H9 (cell line): ENCODE results near the gene LRCOL1. TPM values are rescaled to one million over a fixed set of nuclear protein-coding genes. Genes with fewer than 3 reads are reported as not detected.

ENCODE experiments used
- DNase-seq: peaks from one replicate; pipeline ENCODE4 v3.0.0-alpha.2; 2017
- H2AFZ ChIP-seq: one replicate; pipeline ENCODE4 v1.6.1; 2013; ENCODE audit warnings: mild to moderate bottlenecking, low read length, control low read depth, moderate library complexity
- H2AK5ac ChIP-seq: 2 replicates; pipeline ENCODE4 v1.6.1; 2013; ENCODE audit warnings: low read length, control low read depth, mixed read lengths; ENCODE audit not compliant: insufficient read length
- H2BK120ac ChIP-seq: one replicate; pipeline ENCODE4 v1.6.1; 2013; ENCODE audit warnings: low read depth, mild to moderate bottlenecking, low read length, control low read depth, inconsistent platforms; ENCODE audit not compliant: poor library complexity, severe bottlenecking
- H2BK12ac ChIP-seq: 2 replicates; pipeline ENCODE4 v1.6.1; 2013; ENCODE audit warnings: low read length, control low read depth, mixed read lengths, low read depth; ENCODE audit not compliant: insufficient read length
- H2BK15ac ChIP-seq: 2 replicates; pipeline ENCODE4 v1.6.1; 2013; ENCODE audit warnings: low read depth, low read length, control low read depth
- H2BK20ac ChIP-seq: one replicate; pipeline ENCODE4 v1.6.1; 2013; ENCODE audit warnings: low read depth, mild to moderate bottlenecking, low read length, control low read depth, inconsistent platforms; ENCODE audit not compliant: poor library complexity, severe bottlenecking
- H2BK5ac ChIP-seq: 2 replicates; pipeline ENCODE4 v1.6.1; 2013; ENCODE audit warnings: low read length, control low read depth, mixed read lengths; ENCODE audit not compliant: insufficient read length
- H3K14ac ChIP-seq: 2 replicates; pipeline ENCODE4 v1.6.1; 2013; ENCODE audit warnings: low read length, control low read depth; ENCODE audit not compliant: insufficient read depth
- H3K18ac ChIP-seq: 2 replicates; pipeline ENCODE4 v1.6.1; 2013; ENCODE audit warnings: low read depth, mild to moderate bottlenecking, mixed read lengths, low read length, control low read depth; ENCODE audit not compliant: insufficient read length
- H3K23ac ChIP-seq: 2 replicates; pipeline ENCODE4 v1.6.1; 2013; ENCODE audit warnings: low read length, control low read depth, mixed read lengths, low read depth; ENCODE audit not compliant: insufficient read length
- H3K23me2 ChIP-seq: 2 replicates; pipeline ENCODE4 v1.6.1; 2013; ENCODE audit warnings: low read depth, mild to moderate bottlenecking, mixed read lengths, low read length, control low read depth; ENCODE audit not compliant: insufficient read length, poor library complexity, severe bottlenecking
- H3K27ac ChIP-seq: 2 replicates; pipeline ENCODE4 v1.5.1; 2013; ENCODE audit warnings: low read length, control low read depth, mixed read lengths, low read depth; ENCODE audit not compliant: insufficient read length
- H3K27me3 ChIP-seq: 2 replicates; pipeline ENCODE4 v1.6.1; 2013; ENCODE audit warnings: low read length, control low read depth, inconsistent platforms; ENCODE audit not compliant: insufficient read depth
- H3K4ac ChIP-seq: 2 replicates; pipeline ENCODE4 v1.6.1; 2013; ENCODE audit warnings: low read depth, mild to moderate bottlenecking, control low read depth, inconsistent platforms, low read length, moderate library complexity
- H3K4me1 ChIP-seq: 2 replicates; pipeline ENCODE4 v1.6.1; 2013; ENCODE audit warnings: low read length, control low read depth, inconsistent platforms; ENCODE audit not compliant: insufficient read depth
- H3K4me2 ChIP-seq: 2 replicates; pipeline ENCODE4 v1.6.1; 2013; ENCODE audit warnings: low read length, control low read depth, mixed read lengths; ENCODE audit not compliant: insufficient read length, insufficient read depth
- H3K56ac ChIP-seq: 2 replicates; pipeline ENCODE4 v1.6.1; 2013; ENCODE audit warnings: low read depth, mild to moderate bottlenecking, mixed read lengths, low read length, control low read depth; ENCODE audit not compliant: insufficient read length
- H3K79me1 ChIP-seq: 2 replicates; pipeline ENCODE4 v1.6.1; 2013; ENCODE audit warnings: low read depth, mild to moderate bottlenecking, moderate library complexity, low read length, control low read depth, inconsistent platforms; ENCODE audit not compliant: insufficient read depth, poor library complexity, severe bottlenecking
- H3K79me2 ChIP-seq: 2 replicates; pipeline ENCODE4 v1.6.1; 2013; ENCODE audit warnings: low read length, control low read depth, inconsistent platforms; ENCODE audit not compliant: insufficient read depth
- H3K9ac ChIP-seq: 2 replicates; pipeline ENCODE4 v1.6.1; 2013; ENCODE audit warnings: low read length, control low read depth, mixed read lengths; ENCODE audit not compliant: insufficient read length; ENCODE audit errors: extremely low read depth
- H3K9me3 ChIP-seq: one replicate; pipeline ENCODE4 v1.6.1; 2013; ENCODE audit warnings: low read depth, low read length, inconsistent platforms; ENCODE audit not compliant: control insufficient read depth
- H3T11ph ChIP-seq: one replicate; pipeline ENCODE4 v1.6.1; 2013; ENCODE audit warnings: mild to moderate bottlenecking, low read length, control low read depth, inconsistent platforms
- H4K20me1 ChIP-seq: one replicate; pipeline ENCODE4 v1.6.1; 2013; ENCODE audit not compliant: control insufficient read depth, insufficient read length, insufficient read depth
- H4K5ac ChIP-seq: 2 replicates; pipeline ENCODE4 v1.6.1; 2013; ENCODE audit warnings: low read depth, mild to moderate bottlenecking, mixed read lengths, low read length, control low read depth; ENCODE audit not compliant: insufficient read length
- H4K8ac ChIP-seq: replicated peaks from 2 replicates; pipeline ENCODE4 v1.6.1; 2013; ENCODE audit warnings: low read length, control low read depth, mixed read lengths, low read depth; ENCODE audit not compliant: insufficient read length
- H4K91ac ChIP-seq: 2 replicates; pipeline ENCODE4 v1.6.1; 2013; ENCODE audit warnings: low read depth, mild to moderate bottlenecking, moderate library complexity, mixed read lengths, low read length, control low read depth; ENCODE audit not compliant: insufficient read length
- H3K27ac Mint-ChIP-seq, 3 experiments: 2 replicates in 2 of 3; 3 replicates in 1 of 3; pipeline ENCODE4 v1.8.0; 2020 to 2021; ENCODE audit warnings: mixed read lengths in 3 of 3, mild to moderate bottlenecking in 1 of 3, moderate library complexity in 1 of 3
- H3K27me3 Mint-ChIP-seq: 2 replicates; pipeline ENCODE4 v1.8.0; 2021; ENCODE audit warnings: low read depth, mild to moderate bottlenecking, moderate library complexity, mixed read lengths
- H3K36me3 Mint-ChIP-seq, 3 experiments: 2 replicates in 2 of 3; 3 replicates in 1 of 3; pipeline ENCODE4 v1.8.0; 2020 to 2021; ENCODE audit warnings: low read depth in 3 of 3, mixed read lengths in 3 of 3; ENCODE audit not compliant: insufficient read depth in 1 of 3
- H3K4me1 Mint-ChIP-seq, 2 experiments: 2 replicates each; pipeline ENCODE4 v1.8.0; 2020; ENCODE audit warnings: mixed read lengths in 2 of 2
- H3K4me3 Mint-ChIP-seq, 2 experiments: 2 replicates in 1 of 2; 3 replicates in 1 of 2; pipeline ENCODE4 v1.8.0; 2020 to 2021; ENCODE audit warnings: mild to moderate bottlenecking in 2 of 2, mixed read lengths in 2 of 2, moderate library complexity in 1 of 2
- H3K9me3 Mint-ChIP-seq, 2 experiments: 2 replicates in 1 of 2; 3 replicates in 1 of 2; pipeline ENCODE4 v1.8.0; 2020; ENCODE audit warnings: mild to moderate bottlenecking in 2 of 2, mixed read lengths in 2 of 2, moderate library complexity in 1 of 2
- CTCF ChIP-seq: fragments of 200-600 bp; sonication (generic); conservative IDR thresholded peaks from 3 replicates; pipeline ENCODE4 v1.8.0; 2021; ENCODE audit warnings: antibody characterized with exemption, mild to moderate bottlenecking
- WGBS: extraction: QIAGEN DNeasy Blood & Tissue Kit; methylation state at CpG from one replicate; pipeline ENCODE4 v1.1.7; 2013; ENCODE audit warnings: missing lambda C conversion rate, low lambda C conversion rate, mixed read lengths; ENCODE audit not compliant: insufficient read length; ENCODE audit errors: extremely low coverage; 5-methylcytosine and 5-hydroxymethylcytosine counted together
- total RNA-seq: library from RNA; stranded (reverse); gene quantifications from 2 replicates; pipeline ENCODE4 v1.2.1, GENCODE V29; 2021

The LRCOL1 gene
- total RNA-seq, 1 experiment from 2014 or later, result not detected

GRCh38 chr12:132581348-132582057, 28.9 kb downstream of the LRCOL1 start:
- Histone ChIP-seq H3K23me2 (peaks cover 16% of the 10 kb centered on the region), H3K14ac (no peak overlapping the region), H3K4me1 (no peaks in the 10 kb centered on the region), H3K23ac (no peak overlapping the region), H3K27me3 (peaks cover 14% of the 10 kb centered on the region; the same call in 1 of the 2 replicates), H3K4me2 (peak overlapping the region; percentile 31), H2AK5ac (no peak overlapping the region), H3T11ph (no peak overlapping the region), H2AFZ (no peak overlapping the region), H3K56ac (no peak overlapping the region), H3K9ac (no peak overlapping the region), H2BK120ac (no peak overlapping the region), H3K4ac (no peak overlapping the region), H4K5ac (no peak overlapping the region), H3K79me2 (no peaks in the 10 kb centered on the region), H4K91ac (no peak overlapping the region), H2BK20ac (no peak overlapping the region), H2BK12ac (no peak overlapping the region), H2BK15ac (no peak overlapping the region), H3K27ac (no peak overlapping the region), H3K9me3 (no peaks in the 10 kb centered on the region), H3K18ac (no peak overlapping the region), H3K79me1 (no peaks in the 10 kb centered on the region), H2BK5ac (no peak overlapping the region), H4K20me1 (peaks cover 2% of the 10 kb centered on the region), H4K8ac (no peak overlapping the region)
- TF ChIP-seq CTCF, result no peak
- H3K27me3 Mint-ChIP-seq, result peaks cover 72% of the 10 kb centered on the region
- no CpG with 5 or more reads among the region's 17 CpGs for WGBS
- H3K36me3 Mint-ChIP-seq, result peaks cover 8 to 30% (median 24%) of the 10 kb centered on the region in 3 experiments; a peak in 6 of 7 replicates
- no peak overlapping the region for H3K4me3 Mint-ChIP-seq
- H3K9me3 Mint-ChIP-seq, result no peaks in the 10 kb centered on the region
- H3K4me1 Mint-ChIP-seq, result peaks cover 4 to 10% of the 10 kb centered on the region in 2 experiments
- no peak overlapping the region for H3K27ac Mint-ChIP-seq
- no peak for DNase-seq
